GM12878 (cell line): ENCODE data around the gene KNTC1. TPM values are rescaled to one million over a fixed set of nuclear protein-coding genes. Genes with fewer than 3 reads are reported as not detected.
A peak's percentile ranks its signal among the peaks of the same experiment; 100 is the strongest.

ENCODE experiments used
- ATAC-seq: fragments of 200-7000 bp; cut with Tn5 transposase; 3 replicates; pipeline ENCODE4 v1.9.1; 2020; ENCODE audit warnings: mild to moderate bottlenecking, moderate library complexity
- BruUV-seq: library from RNA; stranded (reverse); fragments of 400-500 nt; replicated peaks from 2 replicates; lab custom pipeline; 2021; lab: Mats Ljungman, UMichigan
- CTCF ChIA-PET: fragments of 300-600 bp; sonication (Branson Sonifier 250); formaldehyde crosslinking; extraction: SDS; loops from one replicate; lab custom pipeline; 2021; ENCODE audit warnings: inconsistent platforms; lab: Yijun Ruan, JAX
- POLR2A ChIA-PET: fragments of 350-600 bp; formaldehyde crosslinking; extraction: SDS; loops from one replicate; lab custom pipeline; 2021; ENCODE audit warnings: inconsistent platforms; lab: Charles Lee
- RAD21 ChIA-PET: fragments of 300-600 bp; sonication (Branson Sonifier 250); formaldehyde crosslinking; loops from one replicate; lab custom pipeline; 2023; ENCODE audit warnings: antibody characterized with exemption; ENCODE audit not compliant: unreplicated experiment; lab: Charles Lee
- SMC1A ChIA-PET: fragments of 300-600 bp; sonication (Branson Sonifier 250); formaldehyde crosslinking; loops from one replicate; lab custom pipeline; 2023; ENCODE audit not compliant: unreplicated experiment, uncharacterized antibody; lab: Charles Lee
- DNase-seq: peaks from one replicate; pipeline ENCODE4 v3.0.0-alpha.2; 2011; ENCODE audit warnings: low read depth, low spot score
- FAIRE-seq: peaks from 3 replicates; lab custom pipeline; 2011; peaks lifted over from hg19 to GRCh38; lab: Jason Lieb, UNC
- H2AFZ ChIP-seq: 2 replicates; pipeline ENCODE4 v1.6.0; 2011; ENCODE audit warnings: low read depth, low read length, control low read depth; ENCODE audit not compliant: control insufficient read depth
- H3K27ac ChIP-seq: 2 replicates; pipeline ENCODE4 v1.5.1; 2011; ENCODE audit warnings: control low read depth; ENCODE audit not compliant: control insufficient read depth, insufficient read depth
- H3K27me3 ChIP-seq, 2 experiments: replicated peaks in 1 of 2; 2 replicates each; pipeline versions ENCODE4 v1.6.0 to v1.6.1; 2011; ENCODE audit warnings: low read length in 1 of 2; ENCODE audit not compliant: control insufficient read depth in 2 of 2, insufficient read depth in 2 of 2
- H3K36me3 ChIP-seq, 2 experiments: 2 replicates each; pipeline ENCODE4 v1.5.1; 2011; ENCODE audit warnings: low read length in 1 of 2; ENCODE audit not compliant: control insufficient read depth in 2 of 2, insufficient read depth in 2 of 2
- H3K4me1 ChIP-seq: 2 replicates; pipeline ENCODE4 v1.6.1; 2011; ENCODE audit warnings: mild to moderate bottlenecking, low read length, moderate library complexity, mixed read lengths; ENCODE audit not compliant: control insufficient read depth, insufficient read depth
- H3K4me2 ChIP-seq: 2 replicates; pipeline ENCODE4 v1.6.0; 2011; ENCODE audit warnings: control low read depth; ENCODE audit not compliant: control insufficient read depth, insufficient read depth
- H3K4me3 ChIP-seq: fragments of 200-600 bp; sonication (generic); 2 replicates; pipeline ENCODE4 v1.5.1; 2016
- H3K79me2 ChIP-seq: 2 replicates; pipeline ENCODE4 v1.6.0; 2011; ENCODE audit warnings: low read length; ENCODE audit not compliant: control insufficient read depth, insufficient read depth
- H3K9ac ChIP-seq: 2 replicates; pipeline ENCODE4 v1.8.0; 2011; ENCODE audit warnings: low read length, control low read depth, mixed read lengths; ENCODE audit not compliant: control insufficient read depth, insufficient read depth
- H3K9me3 ChIP-seq: replicated peaks from 3 replicates; pipeline ENCODE4 v1.5.1; 2011; ENCODE audit warnings: mild to moderate bottlenecking, low read length; ENCODE audit not compliant: control insufficient read depth, insufficient read depth
- H4K20me1 ChIP-seq: 2 replicates; pipeline ENCODE4 v1.6.0; 2011; ENCODE audit not compliant: control insufficient read depth, insufficient read depth
- CBFB ChIP-seq: IDR thresholded peaks from 2 replicates; pipeline ENCODE4 v1.6.1; 2016; ENCODE audit warnings: antibody characterized with exemption, low read depth
- CBX5 ChIP-seq: sonication (generic); IDR thresholded peaks from 2 replicates; pipeline ENCODE4 v1.6.1; 2016; ENCODE audit warnings: low read depth, moderate library complexity, mild to moderate bottlenecking, inconsistent platforms
- CHD1 ChIP-seq: IDR thresholded peaks from 2 replicates; pipeline ENCODE4 v1.6.1; 2012; ENCODE audit warnings: low read depth, low read length, improper control_type of control experiment
- CHD4 ChIP-seq: fragments of 200-600 bp; sonication (generic); IDR thresholded peaks from 2 replicates; pipeline ENCODE4 v1.6.1; 2016; ENCODE audit warnings: mild to moderate bottlenecking
- E2F4 ChIP-seq: IDR thresholded peaks from 2 replicates; pipeline ENCODE4 v1.6.1; 2012; ENCODE audit warnings: low read depth, low read length, improper control_type of control experiment
- IKZF2 ChIP-seq, 2 experiments: fragments of 450-650 bp; IDR thresholded peaks; 2 replicates each; pipeline ENCODE4 v1.6.1; 2017; ENCODE audit warnings: mild to moderate bottlenecking in 2 of 2, moderate library complexity in 2 of 2
- NFIC ChIP-seq: IDR thresholded peaks from 2 replicates; pipeline ENCODE4 v1.6.1; 2012; ENCODE audit warnings: low read depth, mild to moderate bottlenecking, inconsistent platforms, low read length, moderate library complexity
- RAD51 ChIP-seq: fragments of 450-650 bp; IDR thresholded peaks from 2 replicates; pipeline ENCODE4 v1.6.1; 2016; ENCODE audit warnings: moderate library complexity, mild to moderate bottlenecking, inconsistent platforms
- RUNX3 ChIP-seq: IDR thresholded peaks from 2 replicates; pipeline ENCODE4 v1.6.1; 2012; ENCODE audit warnings: low read length, inconsistent platforms
- SMARCA5 ChIP-seq: fragments of 450-650 bp; IDR thresholded peaks from 2 replicates; pipeline ENCODE4 v1.6.1; 2017; ENCODE audit warnings: mild to moderate bottlenecking
- WGBS: methylation state at CpG from one replicate; pipeline ENCODE4 v1.1.6; 2016; ENCODE audit warnings: low lambda C conversion rate; ENCODE audit not compliant: insufficient replicate concordance, insufficient coverage; ENCODE audit errors: missing lambda C conversion rate; 5-methylcytosine and 5-hydroxymethylcytosine counted together
- in situ Hi-C: fragments of 300-500 bp; cut with MboI; formaldehyde crosslinking; loops from 9 replicates; pipeline ENCODE4 v1.14.3; 2018; ENCODE audit warnings: mixed read lengths
- intact Hi-C: fragments of 100-400 bp; cut with micrococcal nuclease; formaldehyde crosslinking; loops from one replicate; pipeline ENCODE4 v1.14.2; 2022; ENCODE audit not compliant: unreplicated experiment
- polyA plus RNA-seq, 11 experiments: library from polyadenylated mRNA; depleted of rRNA in 4 of 11; unstranded in 6 of 11; stranded (reverse) in 5 of 11; fragments of >200 nt; fragmentation: Nextera tagmentation in 4 of 11; fragmentation: Illumina TruSeq in 1 of 11; extraction: Ambion mirVana in 4 of 11; extraction: Trizol in 1 of 11; gene quantifications; 1 replicate in 1 of 11; 2 replicates in 10 of 11; pipeline versions ENCODE4 v1.2.1 to v1.2.3, GENCODE V29; 2011 to 2016; ENCODE audit warnings: inconsistent platforms in 2 of 11, missing spikeins in 2 of 11, low read depth in 1 of 11
- total RNA-seq, 4 experiments: library from RNA; depleted of rRNA in 3 of 4; stranded (reverse); fragments of >200 nt in 3 of 4; fragmentation: Illumina TruSeq in 1 of 4; extraction: Trizol in 1 of 4; gene quantifications; 2 replicates each; pipeline versions ENCODE4 v1.2.1 to v1.2.3, GENCODE V29; 2013 to 2021
- TF ChIP-seq, protein P1 (sequence below): fragments of 450-650 bp; IDR thresholded peaks from 2 replicates; pipeline ENCODE4 v1.6.1; 2016; ENCODE audit warnings: mild to moderate bottlenecking

Gene KNTC1
- total and polyA plus RNA-seq, 10 of the 15 experiments (the other 5 are each of a cell fraction or from before 2014, with no cell fraction given), result 37.2 to 118 (median 76.3) TPM

DNA sequence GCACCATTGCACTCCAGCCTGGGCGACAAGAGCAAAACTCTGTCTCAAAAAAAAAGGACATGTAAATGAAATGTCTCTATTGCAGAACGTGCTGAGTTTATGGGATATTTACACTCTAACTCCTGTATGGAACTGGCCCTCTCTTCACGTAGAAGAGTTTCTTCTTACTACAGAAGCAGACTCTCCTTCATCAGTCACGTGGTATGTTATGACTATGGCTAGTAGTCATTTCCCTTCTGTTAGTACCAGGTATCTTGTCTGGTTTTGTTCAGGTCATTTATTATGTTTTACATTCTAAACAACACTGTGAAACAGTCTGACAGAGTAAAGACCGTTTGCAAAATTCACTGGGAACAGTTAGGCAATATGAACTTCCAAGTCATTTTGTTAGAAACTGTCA is 20.3 kb downstream of the KNTC1 start:
- intact Hi-C loops (no loop called here), in situ Hi-C loops (no loop called here)
- no peaks in the 10 kb centered on the region for H3K27me3 ChIP-seq
- POLR2A ChIA-PET, result interaction anchor here (0.7 kb wide), 1 partner anchor 212 kb away, joined by 4 read pairs; no protein-coding TSS in a partner anchor
- RAD21 ChIA-PET, result no interaction called here
- no peak overlapping the region for H3K27ac ChIP-seq
- H3K4me3 ChIP-seq, result no peak overlapping the region
- no peaks in the 10 kb centered on the region; the same call in 1 of the 2 replicates for H3K79me2 ChIP-seq
- H3K36me3 ChIP-seq, result peaks cover 0 to 22% of the 10 kb centered on the region in 2 experiments; a peak in 3 of 4 replicates
- CTCF ChIA-PET, result interaction anchor here (1.0 kb wide), 1 partner anchor 63 kb away, joined by 3 read pairs; no protein-coding TSS in a partner anchor
- ATAC-seq, result peak; percentile 15; the same call in 1 of the 3 replicates
- H2AFZ ChIP-seq, result no peak overlapping the region
- no peak for TF ChIP-seq CBX5
- TF ChIP-seq RAD51, result peak; percentile 57; the same call in 1 of the 2 replicates
- TF ChIP-seq, all 136 proteins: peak for 1
- DNase-seq (no peak), FAIRE-seq (no peak)
- SMC1A ChIA-PET, result interaction anchor here (1.2 to 2.0 kb wide), 5 partner anchors 10 to 46 kb away, joined by 3 to 10 read pairs (median 4); partner anchors contain the start of gene ZCCHC8
- Histone ChIP-seq H3K9ac (no peak overlapping the region), H3K9me3 (no peaks in the 10 kb centered on the region), H4K20me1 (no peaks in the 10 kb centered on the region), H3K4me2 (no peak overlapping the region), H3K4me1 (peaks cover 18% of the 10 kb centered on the region)
- no TSS peak for BruUV-seq
- 72% methylated on average over 5 of the region's 5 CpGs for WGBS

- no peaks in the 10 kb centered on the region for H3K79me2 ChIP-seq
- peaks cover 0 to 12% of the 10 kb centered on the region in 2 experiments for H3K36me3 ChIP-seq
- no peaks in the 10 kb centered on the region for H4K20me1 ChIP-seq
- FAIRE-seq (peak; percentile 18), ATAC-seq (peak; percentile 30; the same call in 1 of the 3 replicates), DNase-seq (no peak)
- ChIA-PET CTCF (no interaction called here), RAD21 (no interaction called here), SMC1A (no interaction called here), POLR2A (interaction anchor here (1.0 kb wide), 1 partner anchor 119 kb away, joined by 3 read pairs; no protein-coding TSS in a partner anchor)
- no peaks in the 10 kb centered on the region for H3K27me3 ChIP-seq
- intact Hi-C loops, result no loop called here
- H3K9me3 ChIP-seq, result no peaks in the 10 kb centered on the region
- no peak overlapping the region for H3K9ac ChIP-seq
- in situ Hi-C loops, result no loop called here
- H2AFZ ChIP-seq, result peak overlapping the region; percentile 46; the same call in 1 of the 2 replicates
- BruUV-seq, result no TSS peak
- peak overlapping the region; percentile 3; the same call in 1 of the 2 replicates for H3K4me2 ChIP-seq
- H3K27ac ChIP-seq, result peak overlapping the region; percentile 52
- TF ChIP-seq E2F4 (no peak), SMARCA5 (no peak), CBFB (no peak), IKZF2 (IDR thresholded peaks at IDR 0.05) (0 out of 4 replicates have a peak, but pooled peaks of 1 of the 2 experiments have one; percentile 3), CHD4 (no peak), RUNX3 (peak; percentile 59), NFIC (0 out of 2 replicates have a peak, but pooled peaks have one; percentile 7), CHD1 (no peak)
- TF ChIP-seq, protein P1, sequence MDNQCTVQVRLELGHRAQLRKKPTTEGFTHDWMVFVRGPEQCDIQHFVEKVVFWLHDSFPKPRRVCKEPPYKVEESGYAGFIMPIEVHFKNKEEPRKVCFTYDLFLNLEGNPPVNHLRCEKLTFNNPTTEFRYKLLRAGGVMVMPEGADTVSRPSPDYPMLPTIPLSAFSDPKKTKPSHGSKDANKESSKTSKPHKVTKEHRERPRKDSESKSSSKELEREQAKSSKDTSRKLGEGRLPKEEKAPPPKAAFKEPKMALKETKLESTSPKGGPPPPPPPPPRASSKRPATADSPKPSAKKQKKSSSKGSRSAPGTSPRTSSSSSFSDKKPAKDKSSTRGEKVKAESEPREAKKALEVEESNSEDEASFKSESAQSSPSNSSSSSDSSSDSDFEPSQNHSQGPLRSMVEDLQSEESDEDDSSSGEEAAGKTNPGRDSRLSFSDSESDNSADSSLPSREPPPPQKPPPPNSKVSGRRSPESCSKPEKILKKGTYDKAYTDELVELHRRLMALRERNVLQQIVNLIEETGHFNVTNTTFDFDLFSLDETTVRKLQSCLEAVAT, result no peak
- H3K4me1 ChIP-seq, result peaks cover 6% of the 10 kb centered on the region
- H3K4me3 ChIP-seq, result no peak overlapping the region
- WGBS, result 38% methylated on average over 16 of the region's 16 CpGs
These were observed 31.9 kb downstream of the KNTC1 start for GRCh38 chr12:122558745-122559641.
